ENCODE measurements around the gene TACC2.

DNA sequence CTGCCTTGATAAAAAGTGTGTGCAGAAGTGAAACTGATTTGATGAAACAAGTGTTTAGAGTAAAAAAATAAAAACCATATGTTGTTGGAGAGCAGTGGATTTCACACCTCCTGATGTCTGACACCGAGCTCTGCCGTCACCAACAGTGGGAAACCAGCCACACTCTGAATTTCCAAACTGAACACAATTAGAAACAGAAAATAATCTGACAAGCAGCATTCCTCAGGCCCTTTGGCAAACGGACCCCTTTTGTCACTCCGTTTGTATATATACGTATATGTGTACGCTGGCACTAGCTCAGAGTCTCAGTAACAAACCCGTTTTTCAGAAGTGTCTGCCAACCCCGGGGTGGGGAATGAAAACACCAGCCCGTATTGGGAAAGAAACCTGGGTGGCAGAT lies 32.4 kb downstream of the TACC2 start:
- no peak for TF ChIP-seq EZH2 (IDR thresholded peaks at IDR 0.05; ENCODE audit: borderline replicate concordance, insufficient read depth, low read depth, low read length, poor library complexity, severe bottlenecking)
- no peak for TF ChIP-seq CTCF (IDR thresholded peaks at IDR 0.05)

Measured in B cell (primary cell).